Effector CD8-positive, alpha-beta T cell (primary cell): Measurements from ENCODE around the gene GORAB.

ENCODE experiments used
- DNase-seq: peaks from one replicate; lab custom pipeline; 2025; lab: John Stamatoyannopoulos, UW

Gene GORAB

GRCh38 chr1:170538687-170539086, 6.7 kb downstream of the GORAB start:
- DNase-seq = no peak

GRCh38 chr1:170539154-170539553, 7.2 kb downstream of the GORAB start:
- no peak for DNase-seq

- no peak for DNase-seq
Measured at GRCh38 chr1:170544624-170545023, 12.7 kb downstream of the GORAB start.

GRCh38 chr1:170545476-170545875, 13.5 kb downstream of the GORAB start:
- DNase-seq = no peak

DNA sequence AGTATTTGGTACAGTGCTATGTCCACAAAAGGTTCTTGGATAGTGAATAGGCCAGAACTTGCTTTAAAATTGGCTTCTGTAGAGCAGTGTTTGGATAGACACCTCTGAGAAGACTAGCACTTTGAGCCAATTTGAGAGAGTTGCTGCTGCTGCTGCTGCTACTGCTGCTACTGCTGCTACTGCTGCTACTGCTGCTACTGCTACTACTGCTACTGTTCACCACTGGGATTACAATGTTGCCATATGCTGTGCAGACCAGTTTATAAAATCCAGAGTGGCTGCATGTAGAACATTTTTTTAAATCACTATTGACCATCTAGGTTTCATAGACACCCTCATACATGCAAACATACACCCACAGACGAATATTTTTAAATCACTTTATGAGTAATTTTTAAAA, 15.3 kb downstream of the GORAB start:
- no peak for DNase-seq

DNA sequence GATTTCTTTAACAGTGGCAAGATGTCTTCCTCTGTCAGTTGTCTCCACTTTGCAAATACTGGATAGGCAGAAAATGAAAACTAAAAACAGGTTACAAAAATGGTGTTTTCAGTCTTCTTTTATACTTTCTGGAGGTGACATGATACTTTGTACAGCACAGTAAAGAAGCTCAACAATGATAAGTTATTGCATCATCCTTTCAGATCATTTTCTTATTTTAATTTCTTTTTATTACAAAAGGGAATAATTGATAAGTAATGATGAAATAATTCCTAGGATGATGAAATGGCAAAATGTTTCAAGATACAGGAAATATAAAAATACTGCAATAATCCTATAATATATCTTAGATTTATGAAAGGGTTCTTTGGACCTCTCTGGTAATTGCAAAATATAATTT, 16.5 kb downstream of the GORAB start:
- no peak for DNase-seq

- no peak for DNase-seq
Measured at GRCh38 chr1:170555370-170555769, 23.4 kb downstream of the GORAB start.

DNA sequence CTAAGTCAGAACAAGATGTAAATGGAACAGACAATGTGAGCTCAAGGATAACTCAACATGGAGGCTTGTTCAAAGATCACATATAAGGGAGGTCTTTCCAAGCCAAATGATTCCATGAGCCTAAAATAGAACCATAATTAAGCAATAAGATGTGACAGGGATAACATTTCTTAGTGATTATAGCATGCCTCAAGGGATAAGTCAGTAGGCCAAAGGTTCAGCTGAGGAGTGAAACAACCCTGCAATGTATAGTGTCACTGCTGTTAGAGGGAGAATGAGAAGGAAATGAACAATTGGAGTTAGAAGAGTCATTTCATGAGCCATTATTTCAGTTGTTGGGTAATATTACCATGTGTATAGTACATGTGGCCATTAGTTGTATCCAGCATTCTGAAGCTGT, 25.0 kb downstream of the GORAB start:
- DNase-seq = no peak

DNA sequence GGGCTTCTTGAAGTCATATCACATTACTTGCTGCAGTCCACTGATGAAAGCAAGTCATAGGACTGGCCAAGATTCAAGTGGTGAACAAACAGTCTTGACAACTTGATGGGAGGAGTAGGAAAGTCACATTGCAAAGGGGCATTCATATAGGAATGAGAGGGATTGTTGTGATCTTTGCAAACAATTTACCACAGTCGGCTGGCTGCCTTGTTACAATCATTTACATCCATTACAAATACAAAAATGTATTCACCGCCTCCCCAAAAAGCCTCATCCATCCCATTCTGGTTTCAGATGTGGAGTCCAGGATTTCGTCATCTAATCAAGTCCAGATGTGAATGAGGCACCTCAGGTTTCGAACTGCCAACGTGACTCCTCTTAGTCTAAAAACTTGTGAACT, 26.8 kb downstream of the GORAB start:
- DNase-seq = no peak

- DNase-seq = no peak
Measured at GRCh38 chr1:170559166-170559565, 27.2 kb downstream of the GORAB start.

GRCh38 chr1:170560681-170561285, 28.8 kb downstream of the GORAB start:
- DNase-seq = no peak

DNA sequence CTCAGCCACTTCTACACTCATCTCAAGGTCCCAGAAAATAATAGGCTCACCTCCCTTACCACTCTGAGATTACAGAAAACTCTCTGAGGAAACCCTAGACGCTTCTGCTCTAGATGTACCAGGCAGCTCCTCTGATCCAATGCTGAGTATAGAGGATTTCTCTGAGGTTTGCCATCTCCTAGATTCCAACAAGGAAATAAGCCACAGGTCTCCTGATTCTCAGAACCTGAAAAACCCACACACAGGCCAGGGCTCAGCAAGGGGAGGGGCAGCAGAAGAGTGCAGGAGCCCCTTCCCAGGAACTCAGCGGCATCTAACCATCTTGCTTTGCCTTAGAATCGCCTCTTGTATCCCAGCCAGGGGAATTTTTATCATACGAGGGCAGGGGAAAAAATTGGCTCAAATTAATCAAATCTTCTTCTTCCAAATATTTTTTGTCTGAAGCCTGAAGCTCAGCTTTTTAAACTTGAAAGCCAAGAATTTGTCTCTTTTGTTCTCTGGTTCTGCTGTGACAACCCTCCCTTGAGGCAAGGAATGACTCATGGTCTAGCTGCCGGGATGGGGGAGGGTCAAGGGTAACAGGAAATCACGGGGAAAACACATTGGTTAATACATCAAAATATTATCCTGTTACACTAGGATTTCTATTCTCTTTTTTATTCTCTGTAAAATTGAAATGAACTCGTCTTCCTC, 30.8 kb downstream of the GORAB start:
- DNase-seq = no peak

- DNase-seq = no peak
Measured at GRCh38 chr1:170567214-170567613, 35.2 kb downstream of the GORAB start.

- no peak for DNase-seq
Measured at GRCh38 chr1:170568197-170568596, 36.2 kb downstream of the GORAB start.

DNA sequence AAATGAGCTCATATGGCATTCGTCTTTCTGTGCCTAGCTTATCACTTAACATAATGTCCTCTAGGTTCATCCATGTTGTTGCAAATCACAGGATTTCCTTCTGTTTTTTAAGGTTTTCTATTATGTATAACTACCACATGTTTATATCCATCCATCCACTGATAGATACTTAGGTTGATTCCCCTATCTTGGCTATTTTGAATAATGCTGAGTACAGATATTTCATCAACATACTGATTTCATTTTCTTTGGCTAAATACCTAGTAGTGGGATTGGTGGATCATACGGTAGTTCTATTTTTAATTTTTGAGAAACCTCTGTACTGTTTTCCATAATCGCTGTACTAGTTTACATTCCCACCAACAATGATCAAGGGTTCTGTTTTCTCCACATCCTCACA, 45.0 kb downstream of the GORAB start:
- DNase-seq = no peak

- no peak for DNase-seq
Measured at GRCh38 chr1:170578359-170578758, 46.4 kb downstream of the GORAB start.

DNA sequence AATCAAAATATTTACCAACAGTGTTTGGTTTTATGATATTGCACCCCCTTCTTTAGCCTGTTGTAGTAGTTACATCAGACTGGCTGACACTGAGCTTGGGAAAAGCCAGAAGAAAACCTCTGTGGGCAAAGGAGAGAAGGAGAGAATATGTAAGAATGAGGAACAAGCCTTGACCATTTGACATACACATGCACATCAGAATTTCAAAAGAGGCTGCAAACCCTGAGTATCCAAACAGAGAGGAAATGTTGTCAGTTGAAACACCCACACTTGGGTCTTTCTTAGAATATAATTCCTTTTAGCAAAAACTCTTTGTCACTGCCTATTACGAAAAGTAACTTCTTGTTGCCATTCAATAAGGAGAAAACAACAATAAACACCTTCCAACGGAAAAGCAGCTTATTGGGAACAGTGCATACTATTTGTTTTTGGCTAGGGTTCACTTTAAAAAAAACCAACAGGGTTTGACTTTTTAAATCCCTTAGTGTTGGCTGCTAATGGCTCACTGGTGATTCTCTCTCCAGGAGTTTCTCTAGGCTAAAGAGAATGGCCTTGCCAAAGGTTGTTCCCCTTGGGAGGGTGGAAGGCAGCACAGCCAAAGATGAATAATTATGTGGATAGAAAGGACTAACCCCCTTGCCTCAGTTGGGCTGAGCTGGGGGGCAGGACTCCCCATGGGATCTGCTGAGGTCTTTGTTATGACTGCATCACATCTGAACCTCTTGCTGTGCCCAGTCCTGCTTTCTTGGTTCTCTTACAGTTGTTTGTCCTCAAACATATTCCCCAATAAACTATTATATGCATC, 48.9 kb downstream of the GORAB start:
- DNase-seq = no peak

- no peak for DNase-seq
Measured at GRCh38 chr1:170583186-170583585, 51.2 kb downstream of the GORAB start.

DNA sequence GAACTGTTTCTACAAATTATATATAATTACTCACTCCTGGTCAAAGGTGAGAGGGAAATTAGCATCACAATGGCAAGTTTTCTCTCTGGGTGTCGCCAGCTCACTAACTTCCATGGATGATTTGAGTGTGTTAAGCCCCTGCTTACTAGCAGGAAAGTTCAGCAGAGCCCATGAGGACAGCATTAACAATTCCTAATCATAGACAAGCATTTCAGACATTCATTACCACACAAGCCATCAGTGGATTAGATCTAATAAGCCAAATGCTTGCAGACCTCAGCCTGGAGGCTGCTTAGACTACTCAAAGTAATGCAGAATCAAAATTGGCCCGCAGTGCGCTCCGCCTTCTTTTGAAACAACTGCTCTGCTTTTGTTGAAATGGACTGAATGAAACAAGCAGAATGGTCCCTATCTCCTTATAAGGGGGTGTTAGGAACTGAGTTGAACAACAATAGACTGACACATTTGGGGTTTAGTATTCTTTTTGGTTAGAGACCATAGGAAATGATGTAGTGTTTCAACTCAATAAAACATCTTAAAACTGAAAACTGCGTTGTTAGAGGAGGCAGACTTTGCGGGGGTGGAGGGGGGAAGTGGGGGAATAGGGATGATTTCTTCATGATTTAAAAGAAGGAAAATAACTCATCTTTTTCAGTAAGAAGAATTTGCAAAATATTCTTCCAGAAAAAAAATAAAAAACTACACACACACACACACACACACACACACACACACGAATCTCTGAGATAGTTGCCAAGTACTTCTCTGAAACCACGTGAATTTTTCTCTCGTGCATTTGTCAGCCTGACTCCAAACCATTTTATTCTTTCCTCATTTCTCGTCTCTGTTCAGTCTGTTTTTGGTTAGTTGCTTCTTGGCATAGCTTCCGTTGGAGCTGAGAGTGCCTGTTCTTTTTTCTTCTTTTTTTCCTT, 54.6 kb downstream of the GORAB start:
- no peak for DNase-seq

DNA sequence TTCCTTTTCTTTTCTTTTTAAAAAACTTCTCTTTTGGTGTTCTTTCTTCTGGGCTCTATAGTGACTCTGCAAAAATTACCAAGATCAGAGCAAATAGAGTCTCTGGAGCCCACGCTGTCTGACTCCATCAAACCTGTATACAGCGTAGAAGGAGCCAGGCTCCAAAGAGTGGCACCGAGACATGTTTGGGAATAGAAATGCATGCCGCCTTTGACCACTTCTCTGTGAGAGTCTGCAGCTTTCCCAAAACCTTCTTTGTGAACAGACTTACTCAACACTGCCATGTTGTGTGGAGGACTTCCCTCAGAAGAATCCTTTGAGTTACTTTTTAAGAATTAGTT, 55.3 kb downstream of the GORAB start:
- DNase-seq = no peak

DNA sequence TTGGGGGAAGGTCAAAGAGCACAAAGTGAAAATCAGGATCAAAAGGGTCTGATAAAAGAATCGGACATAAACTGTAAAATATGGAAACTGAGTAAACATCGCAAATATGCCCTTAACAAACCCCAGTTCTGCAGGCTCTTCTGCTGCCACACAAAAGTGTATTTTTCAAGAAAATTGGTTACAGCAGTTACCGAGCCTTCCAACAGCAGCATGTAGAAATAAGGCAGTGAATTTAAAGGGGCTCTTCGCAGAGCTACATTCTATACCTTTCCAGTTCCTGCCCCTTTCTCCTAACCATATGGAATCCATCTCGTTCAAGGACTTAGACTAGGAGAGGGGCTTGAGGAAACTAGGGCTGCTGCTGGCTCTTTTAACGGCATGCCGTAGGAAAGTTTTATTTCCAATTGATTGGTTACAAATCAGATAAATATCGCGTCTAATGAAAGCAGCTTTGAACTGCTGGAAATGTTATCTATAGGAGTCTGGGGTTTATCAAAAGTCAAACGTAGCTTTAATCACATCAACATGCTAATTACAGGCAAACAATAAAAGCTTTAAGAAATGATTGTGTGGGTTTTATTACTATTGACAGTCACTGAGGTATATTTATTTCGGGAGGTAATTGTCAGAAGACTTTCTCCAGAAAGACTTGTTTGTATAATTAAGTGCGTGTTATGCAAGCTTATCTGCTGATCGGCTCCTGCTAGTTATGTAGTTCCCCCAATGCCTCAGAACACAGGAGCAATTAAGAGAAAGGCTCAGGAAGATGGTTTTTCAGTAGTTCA, 59.1 kb downstream of the GORAB start:
- no peak for DNase-seq
